Brain pericyte (primary cell): ENCODE measurements around the gene TET1.
A peak's percentile ranks its signal among the peaks of the same experiment; 100 is the strongest.
"Not testable (repeated sequence)": the region's sequence is repeated elsewhere in the genome, so short reads cannot be mapped to it uniquely, and the experiment has no call there.

ENCODE experiments used
- DNase-seq: peaks from one replicate; pipeline ENCODE4 v3.0.0-alpha.2; 2012; ENCODE audit warnings: low read depth, low spot score

Gene TET1

DNA sequence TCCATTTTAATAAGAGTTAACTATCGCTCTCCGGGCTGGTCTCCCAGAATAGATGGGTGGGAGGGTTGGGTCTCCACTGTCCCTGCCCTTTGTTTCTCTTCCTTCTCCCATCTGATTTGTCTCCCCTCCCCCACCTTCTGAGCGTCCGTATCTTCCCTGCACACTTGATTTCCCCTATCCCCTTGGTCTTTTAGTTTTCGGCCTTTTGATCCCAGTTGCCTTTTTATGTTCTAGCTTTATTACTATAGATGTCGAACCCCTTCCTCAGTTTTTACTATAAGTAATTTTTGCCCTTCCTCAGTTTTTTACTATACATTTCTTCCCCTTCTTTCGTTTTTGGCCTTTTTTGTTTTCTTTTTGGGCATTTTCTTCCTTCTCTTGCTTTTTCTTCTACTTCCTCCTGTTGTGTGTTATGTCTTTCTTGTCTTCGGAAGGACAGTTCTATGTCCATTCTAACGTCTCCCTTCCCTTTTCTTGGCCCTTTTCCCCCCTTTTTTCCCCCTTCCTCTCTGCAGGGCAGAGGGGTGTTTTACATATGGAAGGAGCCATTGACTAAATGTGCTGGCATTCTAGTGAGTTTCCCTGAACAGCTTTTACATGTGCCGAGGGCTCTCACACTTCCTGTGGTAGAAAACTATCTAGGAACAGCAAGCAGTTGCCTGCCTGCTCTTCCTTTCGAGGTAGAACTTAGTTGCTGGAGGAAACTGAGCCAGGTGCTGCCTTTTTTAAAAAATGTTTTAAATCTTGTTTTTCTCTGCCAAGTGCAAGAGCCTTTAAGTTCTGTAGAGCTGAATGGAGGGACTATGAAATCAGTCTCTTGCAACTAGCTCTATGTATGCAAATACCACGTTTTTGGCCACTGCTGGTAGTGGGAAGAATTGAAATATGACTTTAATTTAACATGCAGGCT is 2.8 kb downstream of the TET1 start:
- DNase-seq: no peak

DNA sequence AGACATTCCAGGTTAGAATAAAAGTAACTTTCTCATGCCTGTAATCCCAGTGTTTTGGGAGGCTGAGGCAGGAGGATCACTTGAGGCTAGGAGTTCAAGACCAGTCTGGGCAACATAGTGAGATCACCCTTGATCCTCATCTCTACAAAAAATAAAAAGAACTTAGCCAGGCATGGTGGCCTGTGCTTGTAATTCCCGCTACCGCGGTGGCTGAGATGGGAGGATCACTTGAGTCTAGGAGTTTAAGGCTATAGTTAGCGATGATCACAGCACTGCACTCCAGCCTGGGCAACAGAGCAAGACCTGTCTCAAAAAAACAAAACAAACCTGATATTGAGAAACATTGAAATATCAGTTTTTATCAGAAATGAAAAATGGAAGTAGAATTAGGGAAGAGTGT is 4.6 kb downstream of the TET1 start:
- DNase-seq: no peak

DNA sequence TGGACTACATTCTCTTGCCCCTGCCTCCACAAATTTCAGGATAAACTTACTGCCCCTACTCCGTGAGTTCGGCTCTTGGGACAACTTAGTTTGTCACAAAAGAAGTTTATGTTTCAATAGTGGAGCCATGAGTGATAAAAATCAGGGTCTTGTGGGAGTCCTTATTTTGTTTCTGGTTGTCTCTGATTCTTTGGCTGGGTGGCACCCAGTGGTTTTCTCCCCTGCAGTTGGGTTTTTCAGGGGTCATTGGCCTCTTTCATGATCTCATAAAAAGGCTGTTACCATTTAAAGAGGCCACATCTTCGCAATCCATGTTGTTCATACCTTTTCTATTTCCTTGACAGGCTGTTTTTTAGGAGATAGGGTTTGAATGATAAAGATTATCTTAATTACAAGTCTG is 5.5 kb downstream of the TET1 start:
- no peak for DNase-seq

DNA sequence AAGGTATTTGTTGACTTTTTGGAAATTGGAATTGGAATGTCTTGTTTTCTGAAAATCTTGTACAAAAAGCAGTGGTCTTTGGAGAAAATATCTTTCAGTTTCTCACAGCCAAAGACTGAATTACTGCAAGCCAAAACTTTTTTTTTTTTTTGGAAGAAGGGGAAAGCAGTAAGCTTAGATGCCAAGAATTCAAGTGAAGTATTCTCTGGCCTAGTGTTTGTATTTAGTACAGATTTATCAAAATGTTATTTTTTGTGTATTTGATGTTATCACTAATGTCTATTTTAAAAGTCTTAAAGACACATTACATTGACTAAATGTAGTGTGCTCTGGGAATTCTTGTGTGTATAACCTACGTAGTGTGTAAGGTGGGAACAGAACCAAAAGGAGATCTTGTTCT is 6.2 kb downstream of the TET1 start:
- DNase-seq: no peak

DNA sequence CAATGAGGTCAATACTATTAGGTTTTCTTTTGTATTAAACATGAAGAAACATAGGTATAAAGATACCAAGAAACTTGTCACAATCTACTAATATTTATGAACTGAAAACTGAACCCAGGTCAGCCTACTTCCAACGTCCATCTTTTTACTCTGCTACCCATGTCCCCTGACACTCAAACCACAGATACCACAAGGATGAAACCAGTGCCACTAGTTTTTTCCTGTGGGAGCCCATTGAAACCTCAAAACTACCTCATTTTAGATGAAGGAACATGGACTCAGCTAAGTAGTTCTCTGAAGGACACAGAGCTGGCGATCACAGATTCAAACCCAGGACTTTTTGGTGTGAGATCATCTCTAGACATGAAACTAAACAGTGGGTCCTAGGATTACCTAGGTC is 6.8 kb downstream of the TET1 start:
- DNase-seq: no peak

DNA sequence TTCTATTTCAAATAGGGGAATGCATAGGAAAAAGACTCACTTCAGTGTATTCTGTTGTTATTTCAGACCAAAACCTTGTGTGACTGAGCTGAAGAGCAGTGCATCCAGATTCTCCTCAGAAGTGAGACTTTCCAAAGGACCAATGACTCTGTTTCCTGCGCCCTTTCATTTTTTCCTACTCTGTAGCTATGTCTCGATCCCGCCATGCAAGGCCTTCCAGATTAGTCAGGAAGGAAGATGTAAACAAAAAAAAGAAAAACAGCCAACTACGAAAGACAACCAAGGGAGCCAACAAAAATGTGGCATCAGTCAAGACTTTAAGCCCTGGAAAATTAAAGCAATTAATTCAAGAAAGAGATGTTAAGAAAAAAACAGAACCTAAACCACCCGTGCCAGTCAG is 12.0 kb downstream of the TET1 start:
- DNase-seq: no peak

DNA sequence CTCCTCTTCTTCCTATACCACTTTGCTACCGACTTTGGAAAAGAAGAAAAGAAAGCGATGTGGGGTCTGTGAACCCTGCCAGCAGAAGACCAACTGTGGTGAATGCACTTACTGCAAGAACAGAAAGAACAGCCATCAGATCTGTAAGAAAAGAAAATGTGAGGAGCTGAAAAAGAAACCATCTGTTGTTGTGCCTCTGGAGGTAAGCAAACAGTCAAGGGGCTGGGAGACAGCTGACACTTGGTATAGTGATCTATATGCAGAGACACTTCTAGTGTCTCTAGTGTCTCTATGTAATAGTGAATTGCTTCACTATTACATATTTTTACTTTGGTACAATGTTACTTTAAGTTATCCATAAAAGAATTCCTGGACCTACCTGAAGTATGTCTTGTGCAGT is 13.9 kb downstream of the TET1 start:
- DNase-seq: no peak

DNA sequence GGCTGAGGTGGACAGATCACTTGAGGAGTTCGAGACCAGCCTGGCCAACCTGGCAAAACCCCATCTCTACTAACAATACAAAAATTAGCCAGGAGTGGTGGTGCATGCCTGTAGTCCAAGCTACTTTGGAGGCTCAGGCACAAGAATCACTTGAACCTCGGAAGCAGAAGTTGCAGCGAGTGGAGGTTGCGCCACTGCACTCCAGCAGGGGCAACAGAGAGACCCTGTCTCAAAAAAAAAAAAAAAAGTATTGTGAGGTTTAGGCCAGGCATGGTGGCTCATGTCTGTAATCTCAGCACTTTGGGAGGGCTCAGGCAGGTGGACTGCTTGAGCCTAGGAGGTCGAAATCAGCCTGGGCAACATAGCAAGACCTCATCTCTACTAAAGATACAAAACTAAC is 16.0 kb downstream of the TET1 start:
- no peak for DNase-seq

DNA sequence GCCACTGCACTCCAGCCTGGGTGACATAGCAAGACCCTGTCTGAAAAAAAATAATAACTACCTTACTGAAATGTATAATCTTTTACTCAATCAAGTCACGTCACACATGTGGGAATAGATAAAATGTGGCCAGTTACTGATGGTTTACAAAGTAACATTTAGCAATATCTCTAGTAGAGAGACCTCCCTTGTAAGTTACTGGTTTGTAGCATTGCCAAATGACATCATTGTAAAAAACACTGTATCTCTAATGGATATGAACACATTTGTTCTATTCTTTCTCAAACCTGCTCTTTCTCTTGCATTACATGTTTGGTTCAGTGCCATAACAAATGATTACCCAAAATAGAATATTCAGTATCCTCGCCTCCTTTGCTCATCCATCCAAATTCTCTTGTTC is 18.8 kb downstream of the TET1 start:
- no peak for DNase-seq

DNA sequence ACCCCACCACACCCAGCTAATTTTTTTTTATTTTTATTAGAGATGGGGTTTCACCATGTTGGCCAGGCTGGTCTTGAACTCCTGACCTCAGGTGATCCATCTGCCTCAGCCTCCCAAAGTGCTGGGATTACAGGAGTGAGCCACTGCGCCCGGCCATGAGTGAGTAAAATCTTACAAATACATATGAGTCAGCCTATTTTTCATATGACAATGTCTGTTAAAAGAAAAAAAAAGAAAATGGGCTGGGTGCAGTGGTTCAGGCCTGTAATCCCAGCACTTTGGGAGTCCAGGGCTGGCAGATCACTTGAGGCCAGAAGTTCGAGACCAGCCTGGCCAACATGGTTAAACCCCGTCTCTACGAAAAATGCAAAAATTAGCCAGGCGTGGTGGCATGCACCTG is 24.1 kb downstream of the TET1 start:
- not testable (repeated sequence) for DNase-seq

DNA sequence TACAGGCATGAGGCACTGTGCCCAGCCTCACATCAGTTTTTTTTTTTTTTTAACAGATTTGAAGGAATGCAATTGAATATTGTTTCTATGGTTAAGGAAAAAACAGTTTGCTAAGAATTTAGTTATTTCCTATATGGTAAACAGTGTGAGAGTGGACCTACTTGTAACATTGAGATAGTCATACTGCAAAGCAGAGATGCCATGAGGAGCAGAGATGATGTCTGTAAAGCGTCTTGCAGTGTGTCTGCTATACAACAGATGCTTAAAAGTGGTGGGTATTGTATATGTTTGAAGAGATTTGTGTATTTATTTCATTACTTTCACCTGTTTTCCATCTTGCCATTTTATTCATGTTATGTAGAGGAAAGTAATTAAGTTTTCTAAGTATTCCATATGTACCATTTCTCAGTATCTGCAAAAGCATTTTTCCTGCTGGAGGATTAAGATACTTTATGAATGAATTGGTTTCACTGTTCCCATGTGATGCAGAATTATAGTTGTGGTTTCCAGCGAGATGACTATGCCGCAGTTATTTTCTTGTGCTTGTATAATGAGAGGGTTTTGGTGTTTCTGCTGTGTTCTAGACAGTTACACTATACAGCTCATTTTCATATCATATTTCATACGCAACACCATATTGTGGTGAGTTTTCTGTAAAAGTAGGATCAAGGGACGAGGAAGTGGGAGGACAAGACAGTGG is 26.6 kb downstream of the TET1 start:
- DNase-seq: no peak

DNA sequence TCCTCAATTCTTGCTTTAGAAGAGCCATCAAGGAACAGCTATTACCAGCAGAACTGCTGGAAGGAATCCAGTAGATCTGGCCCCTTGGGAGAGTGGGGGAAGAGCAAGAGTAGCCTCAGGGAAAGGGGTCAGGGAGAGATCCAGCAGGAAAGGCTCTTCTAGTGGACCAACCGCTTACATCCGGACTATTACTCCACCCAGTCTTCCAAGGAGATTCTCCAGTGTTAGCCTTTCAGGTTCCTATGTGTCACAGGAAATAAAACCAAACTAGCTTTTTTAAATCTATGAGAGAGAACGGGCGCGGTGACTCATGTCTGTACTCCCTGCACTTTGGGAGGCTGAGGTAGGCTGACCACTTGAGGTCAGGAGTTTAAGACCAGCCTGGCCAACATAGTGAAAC is 34.3 kb downstream of the TET1 start:
- no peak for DNase-seq

DNA sequence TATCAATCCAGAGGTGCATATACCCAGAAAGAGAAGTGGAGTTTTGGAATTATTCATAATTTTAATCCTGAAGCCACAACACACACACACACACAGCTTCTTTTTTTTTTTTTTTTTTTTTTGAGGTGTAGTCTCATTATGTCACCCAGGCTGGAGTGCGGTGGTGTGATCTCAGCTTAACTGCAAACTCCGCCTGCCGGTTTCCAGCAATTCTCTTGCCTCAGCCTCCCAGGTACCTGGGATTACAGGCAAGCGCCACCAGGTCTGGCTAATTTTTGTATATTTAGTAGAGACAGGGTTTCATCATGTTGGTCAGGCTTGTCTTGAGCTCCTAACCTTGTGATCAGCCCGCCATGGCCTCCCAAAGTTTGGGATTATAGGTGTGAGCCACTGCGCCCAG is 35.4 kb downstream of the TET1 start:
- no peak for DNase-seq

DNA sequence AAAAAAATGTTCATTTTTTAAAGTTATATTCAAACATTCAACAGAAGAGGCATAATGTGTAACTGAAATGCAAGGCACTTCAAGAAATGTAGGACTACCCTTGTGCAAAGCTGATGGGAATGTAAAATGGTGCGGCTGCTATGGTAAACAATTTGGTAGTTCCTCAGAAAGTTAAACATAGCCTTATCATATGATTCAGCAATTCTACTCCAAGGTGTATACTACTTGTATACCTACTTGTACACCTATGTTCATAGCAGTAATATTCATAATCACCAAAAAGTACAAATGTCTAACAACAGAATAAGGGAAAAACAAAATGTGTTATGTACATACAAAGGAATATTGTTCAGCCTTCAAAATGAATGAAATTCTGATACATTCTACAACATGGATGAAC is 37.3 kb downstream of the TET1 start:
- no peak for DNase-seq

DNA sequence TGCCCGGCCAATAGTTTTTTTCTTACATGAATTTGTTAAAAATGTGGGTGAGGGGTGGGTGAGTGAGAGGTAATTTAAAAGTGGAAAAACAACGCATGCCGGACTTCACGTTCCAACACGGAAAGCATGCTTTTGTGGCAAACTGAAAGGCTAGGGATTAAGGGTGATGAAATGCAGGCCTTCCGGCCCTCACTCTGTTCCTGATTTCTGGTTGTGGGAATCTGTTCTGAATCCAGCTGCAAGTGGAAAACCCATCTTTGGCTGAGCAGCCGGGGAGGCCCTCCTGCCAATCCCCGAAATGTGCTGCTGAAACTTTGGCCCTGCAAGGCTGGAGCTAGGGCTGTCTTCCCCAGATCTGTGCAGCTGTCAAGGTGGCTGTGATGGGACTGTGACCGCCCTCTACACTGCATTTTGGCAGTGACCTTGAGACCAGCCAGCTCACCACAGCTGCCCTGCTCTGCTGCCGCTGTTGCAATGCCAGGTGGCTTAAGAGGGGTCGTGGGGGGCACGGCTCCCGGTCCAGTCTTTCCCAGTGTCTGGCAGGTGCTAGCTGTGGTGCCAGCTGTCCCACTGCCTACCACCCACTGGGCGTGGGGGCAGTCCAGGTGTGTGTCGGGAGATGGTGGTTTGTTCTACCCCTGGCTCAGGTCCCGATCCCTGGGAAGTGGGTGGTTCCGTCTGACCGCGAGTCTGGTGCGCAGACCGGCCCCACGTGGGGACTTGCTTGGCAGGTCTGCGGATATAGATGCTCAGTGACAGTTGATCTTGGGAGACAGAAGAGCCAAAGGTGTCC is 39.0 kb downstream of the TET1 start:
- no peak for DNase-seq

DNA sequence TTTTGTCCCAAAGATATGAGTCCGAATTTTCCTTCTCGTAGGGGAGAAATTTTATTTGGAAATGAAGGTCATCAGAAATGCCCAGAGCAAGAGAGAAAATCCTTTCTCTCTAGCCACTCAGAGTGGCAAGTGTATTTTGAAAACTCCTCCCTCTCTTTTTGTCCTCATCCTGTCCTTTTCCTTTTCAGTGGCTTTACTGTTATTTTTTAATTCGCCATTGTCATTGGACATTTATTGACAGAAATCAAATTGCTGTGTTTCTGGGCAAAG is 39.6 kb downstream of the TET1 start:
- no peak for DNase-seq

DNA sequence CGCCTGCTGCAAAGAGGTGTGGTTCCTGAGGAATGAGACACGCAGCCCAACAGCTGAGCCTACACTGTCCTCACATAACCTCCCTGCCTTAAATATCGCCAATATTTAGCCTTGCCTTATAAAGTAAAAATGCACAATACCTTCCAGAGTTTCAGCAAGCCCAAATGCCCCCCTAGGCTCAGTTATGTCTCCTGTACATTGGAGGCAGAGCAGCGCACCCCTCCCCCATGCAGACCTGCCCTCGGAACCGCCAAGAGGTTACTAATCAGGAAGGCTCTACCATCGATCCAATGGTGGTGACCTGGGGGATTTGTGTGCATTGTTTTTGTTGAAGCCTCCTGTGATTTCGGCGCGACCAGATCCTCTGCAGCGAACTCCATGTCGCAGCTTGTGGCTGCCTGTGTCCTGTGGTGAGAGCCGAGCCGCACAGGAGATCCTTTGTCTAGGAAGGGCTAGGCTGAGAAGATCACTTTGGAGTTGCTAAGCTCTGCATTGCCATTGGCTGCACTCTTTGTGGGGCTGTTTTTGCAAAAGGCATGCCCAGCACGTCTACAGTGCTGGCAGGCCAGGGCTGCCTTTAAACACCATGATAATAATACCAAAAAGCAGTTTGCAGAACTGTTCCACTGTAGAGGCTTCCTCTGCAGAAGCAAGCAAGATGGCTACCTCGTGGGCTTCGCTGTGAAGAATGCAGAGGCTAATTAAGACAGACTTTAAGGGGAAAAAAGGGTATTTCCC is 40.1 kb downstream of the TET1 start:
- DNase-seq: peak; percentile 77

DNA sequence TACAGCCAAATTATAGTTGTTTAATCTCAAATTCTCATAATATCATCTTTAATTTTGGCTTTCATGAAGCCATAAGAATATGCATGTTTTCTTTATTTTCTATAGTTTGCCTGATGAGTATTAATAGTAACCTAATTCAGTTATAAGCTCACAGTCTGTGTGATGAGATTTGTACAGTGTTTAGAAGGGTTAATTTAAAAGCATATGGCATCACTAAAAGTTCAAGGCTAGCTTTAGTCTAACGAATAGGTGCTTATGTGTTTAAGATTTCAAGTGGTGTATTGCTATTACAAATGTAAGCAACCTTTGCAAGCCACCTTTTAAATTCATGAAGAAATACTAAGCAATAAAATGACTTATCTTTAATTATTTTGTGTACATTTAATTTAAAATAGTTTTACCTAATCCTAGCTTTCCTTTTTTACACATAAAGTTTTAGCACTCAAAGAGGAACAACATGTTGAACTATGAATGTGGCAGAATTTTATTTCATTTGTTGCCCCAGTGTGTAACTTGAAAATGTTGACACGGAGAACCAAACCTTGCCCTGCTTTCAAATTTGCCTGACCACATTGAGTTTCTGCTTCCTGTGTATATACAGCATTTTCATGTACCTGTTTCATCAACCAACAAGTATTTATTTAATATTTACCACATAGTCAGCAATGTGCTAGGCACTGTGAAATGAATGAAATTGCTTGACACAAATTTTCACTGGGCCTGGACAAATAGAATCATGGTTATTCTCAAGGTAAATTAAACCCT is 41.5 kb downstream of the TET1 start:
- DNase-seq: no peak

DNA sequence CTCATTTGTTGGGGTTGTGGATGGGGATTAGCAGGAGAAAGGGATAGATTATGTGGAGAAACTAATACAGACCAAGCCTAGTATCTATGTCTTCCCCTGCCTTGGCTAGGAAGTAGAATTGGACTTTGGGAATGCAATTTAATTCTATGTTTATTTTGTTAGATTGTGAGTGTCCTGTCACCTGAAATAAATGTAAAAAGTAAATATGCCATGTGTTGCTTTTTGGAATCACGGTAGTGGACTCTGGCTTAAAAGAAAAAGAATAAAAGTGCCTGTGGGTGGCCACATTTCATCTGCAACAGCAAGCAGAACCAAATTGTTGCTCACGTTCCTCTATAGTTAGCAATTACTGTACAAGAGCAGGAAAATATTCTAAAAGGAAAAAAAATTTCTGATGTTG is 42.3 kb downstream of the TET1 start:
- DNase-seq: no peak

DNA sequence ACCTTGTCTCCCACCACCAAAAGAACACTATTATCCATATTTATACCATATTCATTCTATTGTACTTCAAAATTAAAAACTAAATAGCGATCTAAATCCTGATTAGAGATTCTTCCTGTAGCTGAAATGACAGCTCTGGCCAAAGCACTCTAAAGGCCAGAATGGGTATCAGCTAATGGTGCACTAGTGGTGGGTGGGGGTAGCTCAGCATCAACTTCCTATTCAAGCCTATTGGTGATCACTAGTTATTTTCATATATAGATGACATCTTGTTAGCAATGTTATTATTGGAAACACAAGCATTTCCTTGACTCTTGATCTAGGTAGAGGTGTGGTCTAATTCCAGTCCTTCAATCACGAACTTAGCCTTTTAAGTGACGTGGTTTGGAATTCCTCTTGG is 43.6 kb downstream of the TET1 start:
- DNase-seq: no peak

DNA sequence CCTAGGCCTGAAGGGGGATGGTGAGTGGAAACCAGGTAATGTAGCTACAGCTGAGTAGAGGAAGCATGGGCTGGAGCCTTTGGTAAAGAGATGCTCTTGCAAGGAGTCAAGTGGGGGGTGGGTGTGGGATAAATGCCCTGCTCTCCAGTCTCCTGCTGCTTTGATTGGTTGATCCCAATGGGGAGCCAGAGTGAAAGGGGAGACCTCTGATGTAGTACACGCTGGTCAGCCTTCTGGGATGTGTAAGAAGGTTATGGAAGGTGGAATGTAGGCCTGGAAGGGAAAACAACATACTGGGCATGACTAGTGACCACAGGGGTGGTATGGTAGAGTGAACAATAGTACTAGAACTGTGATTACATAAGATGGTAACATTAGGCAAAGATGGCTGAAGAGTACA is 44.3 kb downstream of the TET1 start:
- no peak for DNase-seq
